ENCODE results near the gene CLEC2L.

CLEC2L gene

GRCh38 chr7:139575338-139575680, 51.8 kb downstream of the CLEC2L start:
- no peak for DNase-seq (ENCODE audit: low spot score)

GRCh38 chr7:139576179-139576973, 52.9 kb downstream of the CLEC2L start:
- no peak for DNase-seq (ENCODE audit: low spot score)

GRCh38 chr7:139580435-139580834, 57.0 kb downstream of the CLEC2L start:
- DNase-seq (ENCODE audit: low spot score): no peak

- no peak for DNase-seq (ENCODE audit: low spot score)
Measured at GRCh38 chr7:139582130-139582650, 58.7 kb downstream of the CLEC2L start.

GRCh38 chr7:139582671-139583155, 59.2 kb downstream of the CLEC2L start:
- no peak for DNase-seq (ENCODE audit: low spot score)

- no peak for DNase-seq (ENCODE audit: low spot score)
Measured at GRCh38 chr7:139583826-139584553, 60.5 kb downstream of the CLEC2L start.

- no peak for DNase-seq (ENCODE audit: low spot score)
Measured at GRCh38 chr7:139585042-139585441, 61.6 kb downstream of the CLEC2L start.

- no peak for DNase-seq (ENCODE audit: low spot score)
Measured at GRCh38 chr7:139586286-139586685, 62.8 kb downstream of the CLEC2L start.

- DNase-seq (ENCODE audit: low spot score): no peak
Measured at GRCh38 chr7:139587535-139587934, 64.0 kb downstream of the CLEC2L start.

GRCh38 chr7:139588632-139589031, 65.1 kb downstream of the CLEC2L start:
- DNase-seq (ENCODE audit: low spot score): no peak

- DNase-seq (ENCODE audit: low spot score): no peak
Measured at GRCh38 chr7:139589474-139589873, 66.0 kb downstream of the CLEC2L start.

GRCh38 chr7:139591550-139592195, 68.2 kb downstream of the CLEC2L start:
- no peak for DNase-seq (ENCODE audit: low spot score)

GRCh38 chr7:139592801-139593461, 69.4 kb downstream of the CLEC2L start:
- no peak for DNase-seq (ENCODE audit: low spot score)

GRCh38 chr7:139594090-139594489, 70.6 kb downstream of the CLEC2L start:
- no peak for DNase-seq (ENCODE audit: low spot score)
